Esophagus muscularis mucosa (tissue), 4 donors: ENCODE data around the gene CAMK1G. TPM values are rescaled to one million over a fixed set of nuclear protein-coding genes. Genes with fewer than 3 reads are reported as not detected.

ENCODE experiments used
- DNase-seq: peaks from one replicate; pipeline ENCODE4 v3.0.0-alpha.2; 2017; ENCODE audit errors: extremely low spot score
- H3K27ac ChIP-seq, 4 donors: fragments of 200-600 bp; sonication (generic); replicated peaks in 1 of 4; 1 replicate in 3 of 4; 2 replicates in 1 of 4; pipeline ENCODE4 v1.5.1; 2016 to 2019; ENCODE audit warnings: mild to moderate bottlenecking in 1 of 4
- H3K27me3 ChIP-seq, 4 donors: fragments of 200-600 bp; sonication (generic); one replicate each; pipeline versions ENCODE4 v1.5.1 to v1.6.0; 2016 to 2019
- H3K36me3 ChIP-seq, 4 donors: fragments of 200-600 bp; sonication (generic); one replicate each; pipeline ENCODE4 v1.5.1; 2016 to 2019
- H3K4me1 ChIP-seq, 4 donors: fragments of 200-600 bp; sonication (generic); one replicate each; pipeline ENCODE4 v1.5.1; 2016 to 2019
- H3K4me3 ChIP-seq, 4 donors: fragments of 200-600 bp; sonication (generic); 1 replicate in 2 of 4; 2 replicates in 2 of 4; pipeline ENCODE4 v1.5.1; 2016 to 2019; ENCODE audit warnings: mild to moderate bottlenecking in 4 of 4, moderate library complexity in 1 of 4
- H3K9me3 ChIP-seq, 4 donors: fragments of 200-600 bp; sonication (generic); 1 replicate in 3 of 4; 2 replicates in 1 of 4; pipeline ENCODE4 v1.5.1; 2016 to 2019
- EP300 ChIP-seq: sonication (generic); formaldehyde crosslinking; IDR thresholded peaks from one replicate; pipeline ENCODE4 v1.6.1; 2017; ENCODE audit warnings: antibody characterized with exemption
- POLR2A ChIP-seq: fragments of 450-650 bp; IDR thresholded peaks from one replicate; pipeline ENCODE4 v1.6.1; 2017; ENCODE audit warnings: antibody characterized with exemption, moderate library complexity, mild to moderate bottlenecking, low read depth
- POLR2AphosphoS5 ChIP-seq, 2 donors: sonication (generic); formaldehyde crosslinking; IDR thresholded peaks; one replicate each; pipeline ENCODE4 v1.6.1; 2017; ENCODE audit warnings: antibody characterized with exemption in 2 of 2
- WGBS: methylation state at CpG from one replicate; pipeline ENCODE4 v1.1.5; 2018; 5-methylcytosine and 5-hydroxymethylcytosine counted together
- intact Hi-C: fragments of 100-400 bp; cut with DNase I; formaldehyde crosslinking; loops from one replicate; pipeline ENCODE4 v1.15.1; 2023
- total RNA-seq, 4 donors: library from RNA; depleted of rRNA; stranded (reverse); fragments of >200 nt; gene quantifications; one replicate each; pipeline versions ENCODE4 v1.1.0 to v1.2.1, GENCODE V29; 2016
- TF ChIP-seq, protein P1 (sequence below), 3 experiments: fragments of 200-600 bp in 2 of 3; fragments of 450-650 bp in 1 of 3; sonication (generic) in 2 of 3; IDR thresholded peaks; one replicate each; pipeline ENCODE4 v1.5.1; 2017 to 2019; ENCODE audit warnings: antibody characterized with exemption in 3 of 3, mild to moderate bottlenecking in 2 of 3, moderate library complexity in 1 of 3

The CAMK1G gene
- total RNA-seq, 4 donors from 2014 or later, result 0.13 to 0.83 (median 0.26) TPM

DNA sequence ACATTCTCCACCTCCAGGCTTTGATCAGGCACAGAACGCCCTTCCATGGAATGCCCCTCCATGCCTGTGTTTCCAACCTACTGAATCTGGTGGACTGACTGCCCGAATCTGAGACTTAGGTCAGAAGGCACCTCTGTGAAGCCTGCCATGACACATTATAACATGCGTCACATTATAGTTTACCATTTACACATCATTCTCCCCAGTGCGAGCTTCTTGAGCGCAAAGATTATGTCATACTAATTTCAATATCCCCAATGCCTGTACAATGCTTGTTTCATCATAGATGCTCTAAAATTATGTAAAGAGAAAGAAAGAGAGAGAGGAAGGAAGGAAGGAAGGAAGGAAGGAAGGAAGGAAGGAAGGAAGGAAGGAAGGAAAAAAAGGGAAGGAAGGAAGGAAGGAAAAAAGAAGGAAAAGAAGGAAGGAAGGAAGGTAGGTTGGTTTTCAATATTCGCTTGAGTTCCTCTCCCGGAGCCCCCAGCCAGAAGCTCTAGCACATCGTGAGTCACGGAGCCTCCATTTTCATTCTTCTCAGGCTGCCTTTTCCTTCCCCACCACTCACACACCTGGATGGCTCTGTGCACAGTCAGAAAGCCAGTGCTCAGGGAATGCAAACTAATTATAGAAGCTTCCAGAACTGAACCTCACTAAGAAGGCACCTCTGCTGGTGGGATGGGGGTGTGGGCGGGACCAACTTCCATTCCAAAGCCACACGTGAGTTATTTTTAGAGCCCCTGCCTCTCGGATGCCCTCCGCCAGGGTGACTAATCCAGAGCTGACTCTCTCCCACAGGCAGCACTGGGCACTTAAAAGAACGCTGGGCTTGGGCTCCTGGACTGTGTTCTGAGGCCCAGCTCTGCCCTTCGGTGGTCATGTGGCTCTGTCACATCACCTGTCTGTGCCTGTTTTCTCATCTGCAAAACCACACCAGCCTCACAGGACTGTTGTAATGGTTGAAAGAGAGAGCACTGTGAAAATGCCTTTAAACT lies 41.3 kb downstream of the CAMK1G start:
- Histone ChIP-seq H3K4me3 (no peak overlapping the region), H3K36me3 (no peaks in the 10 kb centered on the region), H3K4me1 (peaks cover 48 to 52% (median 50%) of the 10 kb centered on the region in 4 donors), H3K9me3 (no peaks in the 10 kb centered on the region), H3K27ac (peak overlapping the region in 1 of 4 donors; percentile 25), H3K27me3 (no peaks in the 10 kb centered on the region)
- TF ChIP-seq POLR2AphosphoS5 (IDR thresholded peaks at IDR 0.05) (no peak), EP300 (no peak), POLR2A (no peak)
- TF ChIP-seq, protein P1, sequence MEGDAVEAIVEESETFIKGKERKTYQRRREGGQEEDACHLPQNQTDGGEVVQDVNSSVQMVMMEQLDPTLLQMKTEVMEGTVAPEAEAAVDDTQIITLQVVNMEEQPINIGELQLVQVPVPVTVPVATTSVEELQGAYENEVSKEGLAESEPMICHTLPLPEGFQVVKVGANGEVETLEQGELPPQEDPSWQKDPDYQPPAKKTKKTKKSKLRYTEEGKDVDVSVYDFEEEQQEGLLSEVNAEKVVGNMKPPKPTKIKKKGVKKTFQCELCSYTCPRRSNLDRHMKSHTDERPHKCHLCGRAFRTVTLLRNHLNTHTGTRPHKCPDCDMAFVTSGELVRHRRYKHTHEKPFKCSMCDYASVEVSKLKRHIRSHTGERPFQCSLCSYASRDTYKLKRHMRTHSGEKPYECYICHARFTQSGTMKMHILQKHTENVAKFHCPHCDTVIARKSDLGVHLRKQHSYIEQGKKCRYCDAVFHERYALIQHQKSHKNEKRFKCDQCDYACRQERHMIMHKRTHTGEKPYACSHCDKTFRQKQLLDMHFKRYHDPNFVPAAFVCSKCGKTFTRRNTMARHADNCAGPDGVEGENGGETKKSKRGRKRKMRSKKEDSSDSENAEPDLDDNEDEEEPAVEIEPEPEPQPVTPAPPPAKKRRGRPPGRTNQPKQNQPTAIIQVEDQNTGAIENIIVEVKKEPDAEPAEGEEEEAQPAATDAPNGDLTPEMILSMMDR (IDR thresholded peaks at IDR 0.05), result no peak
- intact Hi-C loops, result no loop called here
- WGBS, result 87% methylated on average over 11 of the region's 15 CpGs
- no peak for DNase-seq

DNA sequence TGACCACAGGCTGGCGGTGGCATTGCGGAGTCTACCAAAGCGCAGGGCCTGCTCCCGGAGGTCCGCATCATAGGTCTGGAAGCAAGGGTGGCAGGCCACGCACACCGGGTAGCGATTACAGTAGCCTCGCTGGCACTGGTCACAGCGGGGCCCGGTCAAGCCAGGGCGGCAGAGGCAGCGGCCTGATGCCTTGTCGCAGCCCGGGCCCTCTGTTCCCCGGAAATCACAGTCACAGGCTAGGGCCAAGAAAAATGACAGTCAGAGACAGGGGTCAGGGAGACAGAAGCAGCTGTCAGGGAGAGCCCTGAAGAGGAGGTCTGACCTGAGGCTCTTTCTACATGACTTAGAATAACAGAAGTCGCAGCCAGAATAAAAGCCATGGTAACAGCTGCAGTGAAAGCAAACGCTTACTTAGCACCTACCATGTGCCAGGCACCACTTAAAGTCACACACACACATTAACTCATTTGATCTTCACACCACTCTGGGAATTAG lies 42.3 kb downstream of the CAMK1G start:
- Histone ChIP-seq H3K9me3 (no peaks in the 10 kb centered on the region), H3K36me3 (no peaks in the 10 kb centered on the region), H3K27me3 (no peaks in the 10 kb centered on the region), H3K27ac (peak overlapping the region; percentile 15 to 35 (median 22)), H3K4me3 (no peak overlapping the region), H3K4me1 (peaks cover 48 to 57% (median 53%) of the 10 kb centered on the region in 4 donors)
- intact Hi-C loops, result loop anchor here (2.0 kb wide), 1 partner anchor 47 kb away; no protein-coding TSS in a partner anchor
- WGBS, result 71% methylated on average over 9 of the region's 18 CpGs
- no peak for DNase-seq
- TF ChIP-seq, protein P1 (IDR thresholded peaks at IDR 0.05), result no peak
- TF ChIP-seq POLR2AphosphoS5 (IDR thresholded peaks at IDR 0.05) (no peak), EP300 (no peak), POLR2A (no peak)

DNA sequence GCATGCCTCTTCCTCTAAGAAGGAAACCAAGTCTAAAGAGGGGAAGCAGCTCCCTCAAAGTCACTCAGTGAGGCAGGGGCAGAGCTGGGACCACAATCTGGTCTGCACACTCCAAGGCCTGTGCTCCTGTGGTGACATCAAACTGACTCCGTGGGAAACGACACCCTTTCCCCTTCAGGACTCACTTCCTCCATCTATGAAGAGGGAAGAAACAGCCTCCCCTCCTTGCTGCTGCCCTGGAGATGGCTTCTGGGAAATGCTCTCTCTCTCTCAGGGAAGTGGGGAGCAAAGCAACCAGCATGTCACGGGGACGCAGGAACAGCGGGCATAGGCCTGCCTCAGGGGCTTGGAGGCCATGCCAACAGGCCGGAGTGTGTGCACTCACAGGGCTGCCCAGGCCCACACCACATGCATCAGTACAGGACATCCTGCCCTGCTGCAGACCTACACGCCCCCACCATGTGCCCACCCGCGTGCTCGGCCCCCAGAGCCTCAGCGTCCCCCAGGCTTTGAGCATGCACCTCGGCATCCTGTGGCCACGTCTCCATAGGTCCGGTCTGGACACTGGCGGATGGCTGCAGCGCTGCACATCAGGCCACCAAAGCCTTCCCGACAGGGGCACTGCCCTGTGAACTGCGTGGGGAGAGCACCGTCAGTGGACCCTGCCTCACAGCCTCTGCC lies 43.0 kb downstream of the CAMK1G start:
- Histone ChIP-seq H3K4me3 (no peak overlapping the region), H3K9me3 (no peaks in the 10 kb centered on the region), H3K27me3 (no peaks in the 10 kb centered on the region), H3K36me3 (no peaks in the 10 kb centered on the region), H3K27ac (peak overlapping the region in 3 of 4 donors; percentile 15 to 25 (median 20)), H3K4me1 (peaks cover 48 to 56% (median 52%) of the 10 kb centered on the region in 4 donors)
- DNase-seq, result no peak
- intact Hi-C loops, result loop anchor here (2.0 kb wide), 1 partner anchor 48 kb away; no protein-coding TSS in a partner anchor
- TF ChIP-seq POLR2A (no peak), EP300 (no peak), POLR2AphosphoS5 (IDR thresholded peaks at IDR 0.05) (no peak)
- TF ChIP-seq, protein P1 (IDR thresholded peaks at IDR 0.05), result no peak
- 90% methylated on average over 15 of the region's 19 CpGs for WGBS

DNA sequence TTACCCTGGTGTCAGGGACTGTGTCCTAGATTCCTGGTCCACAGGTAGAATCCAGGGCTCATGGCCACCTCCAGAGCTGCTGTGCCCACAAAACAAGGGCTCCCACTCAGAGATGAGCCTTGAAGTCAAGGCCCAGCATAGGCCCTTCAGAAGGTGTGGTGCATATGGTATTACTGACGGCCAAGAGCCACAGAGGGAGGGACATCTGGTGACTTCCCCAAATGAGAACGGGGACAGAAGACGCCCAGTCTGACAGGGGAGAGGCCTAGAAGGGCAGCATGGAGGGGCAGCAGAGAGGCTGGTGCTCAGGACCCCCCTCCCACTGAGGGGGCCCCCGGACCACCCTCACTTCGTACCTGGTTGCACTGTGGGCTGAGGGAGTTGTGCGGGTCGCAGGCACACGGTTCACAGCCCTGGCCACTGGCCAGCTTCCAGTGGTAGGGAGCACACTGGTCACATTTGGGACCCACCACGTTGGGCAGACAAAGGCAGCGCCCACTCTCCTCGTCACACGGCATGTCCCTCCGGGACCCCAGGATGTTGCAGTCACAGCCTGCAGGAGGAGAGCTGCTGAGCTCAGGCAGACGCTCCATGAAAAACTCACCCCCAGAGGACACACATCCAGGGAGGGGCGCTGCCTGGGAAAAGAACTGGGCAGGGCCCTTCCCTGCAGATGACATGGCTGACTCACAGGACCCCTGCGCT lies 43.7 kb downstream of the CAMK1G start:
- Histone ChIP-seq H3K9me3 (no peaks in the 10 kb centered on the region), H3K27ac (no peak overlapping the region), H3K4me1 (peaks cover 41 to 49% (median 46%) of the 10 kb centered on the region in 4 donors), H3K36me3 (no peaks in the 10 kb centered on the region), H3K4me3 (no peak overlapping the region), H3K27me3 (no peaks in the 10 kb centered on the region)
- TF ChIP-seq EP300, result no peak
- TF ChIP-seq POLR2A, result no peak
- TF ChIP-seq POLR2AphosphoS5 (IDR thresholded peaks at IDR 0.05), result no peak
- TF ChIP-seq, protein P1 (IDR thresholded peaks at IDR 0.05), result no peak
- intact Hi-C loops, result loop anchor here (2.0 kb wide), 1 partner anchor 48 kb away; no protein-coding TSS in a partner anchor
- 75% methylated on average over 7 of the region's 16 CpGs for WGBS
- no peak for DNase-seq
